ENCODE results near the gene ARHGAP42.

GRCh38 chr11:100927579-100927978 is 240.5 kb downstream of the ARHGAP42 start:
- no peak for TF ChIP-seq CTCF (IDR thresholded peaks at IDR 0.05; ENCODE audit: insufficient read depth, low read length)
- TF ChIP-seq POLR2AphosphoS5 (IDR thresholded peaks at IDR 0.05; ENCODE audit: low read depth): no peak
- TF ChIP-seq REST (IDR thresholded peaks at IDR 0.05; ENCODE audit: insufficient replicate concordance, low read depth): no peak

All from HL-60 (cell line).